T-helper 17 cell (primary cell): ENCODE data around the gene TSC1. TPM values are rescaled to one million over a fixed set of nuclear protein-coding genes. Genes with fewer than 3 reads are reported as not detected.

Experiments
- ATAC-seq: fragments of 150-1000 bp; cut with Tn5 transposase; 2 replicates; pipeline ENCODE4 v1.10.0; 2021; ENCODE audit warnings: mild to moderate bottlenecking, moderate library complexity
- DNase-seq, 3 donors: peaks; one replicate each; pipeline versions ENCODE4 v3.0.0 to v3.0.0-alpha.2; 2020 to 2021
- H3K9me3 ChIP-seq: one replicate; pipeline ENCODE4 v1.7.0; 2013; ENCODE audit warnings: low read length, mild to moderate bottlenecking; ENCODE audit not compliant: control insufficient read depth, poor library complexity, severe bottlenecking
- H3K27ac Mint-ChIP-seq: one replicate; pipeline ENCODE4 v1.8.0; 2022; ENCODE audit warnings: mild to moderate bottlenecking, moderate library complexity, mixed read lengths
- H3K27me3 Mint-ChIP-seq: one replicate; pipeline ENCODE4 v1.8.0; 2022; ENCODE audit warnings: mixed read lengths
- H3K36me3 Mint-ChIP-seq: one replicate; pipeline ENCODE4 v1.8.0; 2022; ENCODE audit warnings: low read depth, mixed read lengths
- H3K4me1 Mint-ChIP-seq: one replicate; pipeline ENCODE4 v1.8.0; 2022; ENCODE audit warnings: mild to moderate bottlenecking, mixed read lengths
- H3K4me3 Mint-ChIP-seq: one replicate; pipeline ENCODE4 v1.8.0; 2022; ENCODE audit warnings: mild to moderate bottlenecking, moderate library complexity, mixed read lengths
- total RNA-seq, 4 donors: library from RNA in 2 of 4; stranded (reverse) in 2 of 4; gene quantifications; one replicate each; pipeline ENCODE4 v1.2.3 and lab custom pipeline; 2022 to 2026

TSC1 gene
- total RNA-seq, 2 donors from 2014 or later = 51.2 to 58.3 TPM

GRCh38 chr9:132985071-132985350 lies 40.6 kb upstream of the TSC1 start:
- DNase-seq (no peak), ATAC-seq (no peak)
- no peak overlapping the region for H3K27ac Mint-ChIP-seq
- peaks cover 78% of the 10 kb centered on the region for H3K27me3 Mint-ChIP-seq
- no peaks in the 10 kb centered on the region for H3K4me1 Mint-ChIP-seq
- no peak overlapping the region for H3K4me3 Mint-ChIP-seq
- H3K36me3 Mint-ChIP-seq = no peaks in the 10 kb centered on the region
- no peaks in the 10 kb centered on the region for H3K9me3 ChIP-seq

GRCh38 chr9:132984202-132985070 lies 40.0 kb upstream of the TSC1 start:
- Mint-ChIP-seq H3K4me1 (peaks cover 2% of the 10 kb centered on the region), H3K4me3 (no peak overlapping the region), H3K27ac (no peak overlapping the region), H3K36me3 (no peaks in the 10 kb centered on the region), H3K27me3 (peaks cover 80% of the 10 kb centered on the region)
- no peak for DNase-seq
- ATAC-seq = no peak
- no peaks in the 10 kb centered on the region for H3K9me3 ChIP-seq

- Mint-ChIP-seq H3K4me1 (peaks cover 3% of the 10 kb centered on the region), H3K27ac (no peak overlapping the region), H3K36me3 (peaks cover 1% of the 10 kb centered on the region), H3K4me3 (no peak overlapping the region), H3K27me3 (peaks cover 77% of the 10 kb centered on the region)
- no peaks in the 10 kb centered on the region for H3K9me3 ChIP-seq
- DNase-seq (no peak), ATAC-seq (no peak)
Observed at GRCh38 chr9:132983491-132984201, 39.2 kb upstream of the TSC1 start.

DNA sequence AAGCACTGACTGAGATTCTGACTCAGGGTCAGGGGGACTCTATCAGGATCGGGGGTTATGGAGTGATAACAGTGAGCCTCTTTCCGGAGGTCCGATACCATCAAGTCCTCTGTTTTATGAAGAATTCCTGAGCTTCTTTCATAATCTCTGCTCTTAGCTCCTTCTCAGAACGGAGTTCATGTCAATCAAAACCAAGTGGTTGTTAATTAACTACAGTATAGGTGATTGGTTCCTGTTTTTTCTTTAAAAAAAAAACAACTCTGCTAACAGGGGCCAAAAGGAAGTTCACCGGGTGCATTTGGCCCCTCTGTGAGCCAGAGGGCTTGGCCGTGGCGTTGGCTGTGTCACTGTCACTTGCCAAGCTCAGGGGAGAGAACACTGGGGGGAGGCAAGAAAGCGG lies 38.0 kb upstream of the TSC1 start:
- H3K4me1 Mint-ChIP-seq = peaks cover 6% of the 10 kb centered on the region
- ATAC-seq = no peak
- H3K27me3 Mint-ChIP-seq = peaks cover 81% of the 10 kb centered on the region
- no peak overlapping the region for H3K27ac Mint-ChIP-seq
- H3K9me3 ChIP-seq = no peaks in the 10 kb centered on the region
- no peak for DNase-seq
- no peak overlapping the region for H3K4me3 Mint-ChIP-seq
- H3K36me3 Mint-ChIP-seq = peaks cover 4% of the 10 kb centered on the region

DNA sequence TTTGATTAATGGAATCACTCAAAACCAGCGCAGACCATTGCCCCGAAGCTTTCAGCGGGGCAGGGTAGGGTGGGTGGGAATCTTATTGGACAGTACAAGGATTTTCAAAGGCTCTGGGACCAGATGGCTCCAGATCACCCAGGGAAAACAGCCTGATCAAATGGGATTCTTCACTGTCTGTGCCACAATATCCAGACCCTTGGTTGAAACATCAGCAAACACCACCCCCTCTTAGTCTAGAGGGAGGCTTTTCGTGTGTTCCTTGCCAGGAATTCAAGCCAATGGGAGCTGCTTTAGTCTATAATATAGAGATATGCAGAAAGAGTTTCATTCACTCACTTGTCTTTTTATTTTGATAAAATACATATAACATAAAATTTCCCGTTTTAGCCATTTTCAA lies 35.7 kb upstream of the TSC1 start:
- H3K9me3 ChIP-seq = no peaks in the 10 kb centered on the region
- H3K27me3 Mint-ChIP-seq = peaks cover 67% of the 10 kb centered on the region
- ATAC-seq (no peak), DNase-seq (no peak)
- no peak overlapping the region for H3K27ac Mint-ChIP-seq
- H3K36me3 Mint-ChIP-seq = peaks cover 4% of the 10 kb centered on the region
- H3K4me1 Mint-ChIP-seq = peaks cover 8% of the 10 kb centered on the region
- H3K4me3 Mint-ChIP-seq = no peak overlapping the region

DNA sequence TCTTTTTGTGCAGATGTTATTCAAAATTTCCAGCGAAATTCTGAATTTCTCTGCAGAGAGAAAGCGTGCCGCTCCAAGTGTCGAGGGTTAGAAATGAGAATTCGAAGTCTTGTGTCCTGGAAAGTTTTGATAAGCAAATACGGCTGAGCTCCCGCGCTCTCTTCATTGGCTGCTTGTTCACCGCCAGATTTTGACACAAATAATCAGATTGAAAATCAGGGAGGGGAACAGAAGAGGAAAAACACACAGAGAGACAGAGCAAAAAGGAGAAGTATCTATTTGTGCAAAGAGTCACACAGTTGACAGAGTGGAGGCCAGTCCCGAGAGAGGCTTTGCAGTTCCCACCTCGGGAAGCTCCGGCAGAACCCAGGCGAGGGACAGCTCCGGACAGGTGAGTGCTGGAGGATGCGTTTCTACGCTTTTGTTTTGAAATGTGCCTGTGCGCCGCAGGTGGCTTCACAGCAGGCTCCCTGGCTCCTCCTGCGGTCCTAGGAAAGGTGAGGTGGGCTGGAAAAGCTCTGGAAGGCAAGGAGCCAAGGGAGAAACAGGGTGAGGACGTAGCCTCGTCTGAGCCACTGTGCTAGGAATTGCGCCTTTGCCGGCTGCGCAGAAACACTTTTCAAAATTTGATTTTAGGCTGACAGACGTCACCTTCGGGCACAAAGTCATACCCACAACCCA lies 34.2 kb upstream of the TSC1 start, which contains the start of gene GFI1B:
Gene GFI1B (plus strand): TSS at position 244 of the 681 bp plus-strand sequence. CDS start 7,985 bp downstream, outside the sequence.
- Mint-ChIP-seq H3K4me3 (no peak within 1 kb of the TSS), H3K27ac (no peak within 1 kb of the TSS), H3K27me3 (peaks cover 75% of the 10 kb centered on the region), H3K36me3 (peaks cover 4% of the 10 kb centered on the region), H3K4me1 (peaks cover 8% of the 10 kb centered on the region)
- DNase-seq = no peak
- no peaks in the 10 kb centered on the region for H3K9me3 ChIP-seq
- no peak for ATAC-seq

- H3K9me3 ChIP-seq = no peaks in the 10 kb centered on the region
- Mint-ChIP-seq H3K27ac (no peak overlapping the region), H3K4me3 (no peak overlapping the region), H3K27me3 (peaks cover 76% of the 10 kb centered on the region), H3K4me1 (peaks cover 8% of the 10 kb centered on the region), H3K36me3 (peaks cover 4% of the 10 kb centered on the region)
- no peak for ATAC-seq
- DNase-seq = no peak
Observed at GRCh38 chr9:132978112-132978450, 33.7 kb upstream of the TSC1 start.

DNA sequence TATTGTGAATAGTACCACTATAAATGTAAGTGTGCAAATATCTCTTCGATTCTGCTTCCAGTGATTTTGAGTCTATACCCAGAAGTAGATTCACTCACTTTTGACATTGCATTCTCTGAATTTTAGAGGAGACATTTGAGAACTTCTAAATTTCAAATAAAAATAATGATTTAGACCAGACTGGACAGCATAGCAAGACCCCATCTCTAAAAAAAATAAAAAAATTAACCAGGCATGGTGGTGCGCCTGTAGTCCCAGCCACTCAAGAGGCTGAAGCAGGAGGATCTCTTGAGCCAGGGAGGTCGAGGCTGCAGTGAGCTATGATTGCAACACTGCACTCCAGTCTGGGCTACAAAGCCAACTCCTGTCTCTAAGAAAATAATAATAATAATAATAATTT lies 32.2 kb upstream of the TSC1 start:
- no peak overlapping the region for H3K4me3 Mint-ChIP-seq
- H3K9me3 ChIP-seq = no peaks in the 10 kb centered on the region
- no peak for DNase-seq
- peaks cover 13% of the 10 kb centered on the region for H3K4me1 Mint-ChIP-seq
- peaks cover 69% of the 10 kb centered on the region for H3K27me3 Mint-ChIP-seq
- H3K36me3 Mint-ChIP-seq = peaks cover 4% of the 10 kb centered on the region
- no peak for ATAC-seq
- H3K27ac Mint-ChIP-seq = no peak overlapping the region

GRCh38 chr9:132975961-132976360 lies 31.5 kb upstream of the TSC1 start:
- no peak for ATAC-seq
- Mint-ChIP-seq H3K36me3 (peaks cover 4% of the 10 kb centered on the region), H3K27me3 (peaks cover 68% of the 10 kb centered on the region), H3K27ac (peak overlapping the region; percentile 49), H3K4me3 (no peak overlapping the region), H3K4me1 (peaks cover 13% of the 10 kb centered on the region)
- H3K9me3 ChIP-seq = no peaks in the 10 kb centered on the region
- no peak for DNase-seq

DNA sequence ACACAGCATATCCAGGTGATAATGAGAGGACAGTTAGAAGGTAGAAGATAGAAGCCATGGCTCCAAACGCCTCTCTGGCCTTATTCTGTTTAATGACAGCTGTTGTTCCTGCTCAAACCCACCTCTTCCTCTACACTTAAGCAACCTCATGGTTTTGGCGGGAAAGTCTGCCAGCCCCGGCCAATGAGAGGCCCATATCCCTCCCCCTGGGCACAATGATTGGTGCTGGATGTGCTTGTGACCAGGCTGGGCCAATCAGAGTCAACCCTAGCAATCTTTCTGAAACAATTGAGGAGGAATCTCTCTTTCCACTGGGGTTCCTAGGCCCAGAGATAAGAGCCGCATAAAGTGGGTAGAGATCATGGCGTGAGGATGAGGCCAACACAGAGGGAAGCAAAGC lies 29.3 kb upstream of the TSC1 start:
- DNase-seq (no peak), ATAC-seq (no peak)
- peaks cover 62% of the 10 kb centered on the region for H3K27me3 Mint-ChIP-seq
- peaks cover 3% of the 10 kb centered on the region for H3K36me3 Mint-ChIP-seq
- H3K4me3 Mint-ChIP-seq = no peak overlapping the region
- peaks cover 10% of the 10 kb centered on the region for H3K4me1 Mint-ChIP-seq
- no peaks in the 10 kb centered on the region for H3K9me3 ChIP-seq
- no peak overlapping the region for H3K27ac Mint-ChIP-seq

DNA sequence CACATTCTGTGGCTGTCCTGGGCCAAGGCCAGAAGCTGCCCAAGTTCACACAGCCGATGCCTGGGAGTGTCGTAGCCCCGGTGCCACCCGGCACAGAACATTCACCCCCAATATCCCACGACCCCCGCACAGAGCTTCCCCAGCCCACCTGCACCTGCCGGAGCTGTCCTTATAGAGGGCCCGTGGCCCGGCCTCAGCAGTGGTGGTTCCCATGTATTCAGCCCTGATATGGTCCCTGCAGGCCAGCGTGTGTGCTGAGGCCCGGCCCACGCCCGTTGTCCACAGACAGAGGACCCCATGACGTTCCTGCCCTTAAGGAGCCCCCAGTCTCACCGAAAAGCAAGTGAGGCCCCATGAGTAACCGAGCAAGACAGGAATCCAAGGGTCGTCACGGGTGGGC lies 28.8 kb upstream of the TSC1 start:
- no peaks in the 10 kb centered on the region for H3K9me3 ChIP-seq
- no peak overlapping the region for H3K27ac Mint-ChIP-seq
- peaks cover 7% of the 10 kb centered on the region for H3K4me1 Mint-ChIP-seq
- H3K27me3 Mint-ChIP-seq = peaks cover 56% of the 10 kb centered on the region
- ATAC-seq (no peak), DNase-seq (no peak)
- no peaks in the 10 kb centered on the region for H3K36me3 Mint-ChIP-seq
- no peak overlapping the region for H3K4me3 Mint-ChIP-seq

DNA sequence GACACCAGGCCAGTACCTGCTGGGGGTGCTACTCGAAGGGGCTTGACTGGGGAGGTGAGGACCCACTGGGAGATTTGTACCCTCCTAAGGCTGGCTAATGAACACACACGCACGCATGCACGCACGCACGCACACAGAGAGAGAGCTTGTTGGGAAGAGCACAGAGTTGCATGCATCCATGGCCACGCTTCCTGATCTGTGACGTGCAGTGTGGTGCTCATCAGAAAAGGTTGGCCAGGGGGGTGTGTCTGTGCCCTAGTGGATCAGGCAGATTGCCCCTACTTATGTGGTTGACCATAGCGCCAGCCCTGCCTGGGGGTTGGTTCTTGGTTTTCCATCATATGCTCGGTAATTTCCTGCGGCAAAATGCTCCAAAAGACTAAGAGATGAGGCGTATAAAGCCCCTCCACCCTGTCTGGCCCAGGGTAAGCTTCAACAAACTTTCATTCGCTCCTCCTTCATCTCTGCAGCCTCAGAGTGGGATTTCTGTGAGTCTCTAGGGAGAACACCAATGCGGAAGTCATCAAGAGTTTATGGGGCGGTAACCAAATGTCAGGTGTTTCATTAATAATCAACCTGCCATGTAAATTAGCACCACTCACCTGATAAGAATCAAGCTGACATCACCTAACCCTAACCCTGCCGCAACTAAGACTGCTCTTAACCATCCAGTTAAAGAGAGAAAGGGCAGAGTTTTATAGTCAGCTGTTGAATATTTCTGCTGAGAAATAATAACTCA lies 26.1 kb upstream of the TSC1 start:
- DNase-seq (no peak), ATAC-seq (no peak)
- Mint-ChIP-seq H3K4me1 (peaks cover 5% of the 10 kb centered on the region), H3K27me3 (peaks cover 43% of the 10 kb centered on the region), H3K4me3 (no peak overlapping the region), H3K36me3 (no peaks in the 10 kb centered on the region), H3K27ac (no peak overlapping the region)
- H3K9me3 ChIP-seq = no peaks in the 10 kb centered on the region

DNA sequence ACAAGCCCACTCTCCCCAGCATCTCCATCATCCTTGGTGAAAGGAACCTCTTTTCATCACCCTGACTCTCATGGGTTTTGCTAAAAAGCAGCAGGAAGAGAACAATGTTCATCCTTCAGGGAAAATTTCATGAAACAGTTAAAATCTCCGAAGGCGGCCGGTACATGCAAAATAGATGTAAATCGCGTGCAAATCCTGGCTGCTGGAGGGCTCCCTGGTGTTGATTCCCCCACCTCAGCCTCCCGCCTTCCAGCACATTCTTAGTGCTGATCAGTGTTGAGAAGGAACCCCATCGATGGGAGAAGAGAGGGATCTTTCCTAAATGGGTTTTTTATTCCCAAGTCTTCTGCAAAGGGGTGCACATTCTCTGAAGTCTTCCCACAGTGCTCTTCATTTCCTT lies 25.4 kb upstream of the TSC1 start:
- DNase-seq (no peak), ATAC-seq (no peak)
- Mint-ChIP-seq H3K4me1 (peaks cover 4% of the 10 kb centered on the region), H3K4me3 (no peak overlapping the region), H3K27ac (no peak overlapping the region), H3K36me3 (no peaks in the 10 kb centered on the region), H3K27me3 (peaks cover 40% of the 10 kb centered on the region)
- no peaks in the 10 kb centered on the region for H3K9me3 ChIP-seq
